HFFc6 (cell line): ENCODE measurements around the gene CD59. TPM values are rescaled to one million over a fixed set of nuclear protein-coding genes. Genes with fewer than 3 reads are reported as not detected.

Source experiments
- DNase-seq: peaks from one replicate; pipeline ENCODE4 v3.0.0-alpha.2; 2018
- H3K27ac Mint-ChIP-seq: 2 replicates; pipeline ENCODE4 v1.8.0; 2020; ENCODE audit warnings: mild to moderate bottlenecking, mixed read lengths
- H3K27me3 Mint-ChIP-seq: 2 replicates; pipeline ENCODE4 v1.8.0; 2021; ENCODE audit warnings: mild to moderate bottlenecking, moderate library complexity, mixed read lengths; ENCODE audit not compliant: insufficient read depth
- H3K36me3 Mint-ChIP-seq: 2 replicates; pipeline ENCODE4 v1.8.0; 2021; ENCODE audit warnings: low read depth, mixed read lengths
- H3K4me1 Mint-ChIP-seq: 2 replicates; pipeline ENCODE4 v1.8.0; 2020; ENCODE audit warnings: low read depth, mixed read lengths
- H3K4me3 Mint-ChIP-seq: 2 replicates; pipeline ENCODE4 v1.8.0; 2020; ENCODE audit warnings: mild to moderate bottlenecking, moderate library complexity, mixed read lengths
- H3K9me3 Mint-ChIP-seq: 2 replicates; pipeline ENCODE4 v1.8.0; 2020; ENCODE audit warnings: mild to moderate bottlenecking, mixed read lengths
- CTCF ChIP-seq: fragments of 200-600 bp; sonication (generic); IDR thresholded peaks from 2 replicates; pipeline ENCODE4 v1.5.0; 2021; ENCODE audit warnings: antibody characterized with exemption, mild to moderate bottlenecking
- total RNA-seq, 6 experiments: library from RNA; stranded (reverse); fragmentation: NEBNext Ultra II Directional; extraction: Animal tissue kit (Norgen Biotek cat#: 25700); gene quantifications; 2 replicates in 1 of 6; 3 replicates in 5 of 6; pipeline ENCODE4 v1.2.3, GENCODE V29; 2021

The CD59 gene
- total RNA-seq, 6 experiments from 2014 or later: 1,095 to 1,408 (median 1,232) TPM

- H3K36me3 Mint-ChIP-seq: peaks cover 21% of the 10 kb centered on the region
Measured at GRCh38 chr11:33656768-33657167, 79.5 kb downstream of the CD59 start.

GRCh38 chr11:33655842-33656600 lies 80.2 kb downstream of the CD59 start:
- no peak for DNase-seq
- no peaks in the 10 kb centered on the region for H3K9me3 Mint-ChIP-seq
- no peak overlapping the region for H3K4me3 Mint-ChIP-seq
- no peak for TF ChIP-seq CTCF
- H3K27ac Mint-ChIP-seq: no peak overlapping the region
- H3K27me3 Mint-ChIP-seq: no peaks in the 10 kb centered on the region
- H3K4me1 Mint-ChIP-seq: peaks cover 13% of the 10 kb centered on the region
- peaks cover 20% of the 10 kb centered on the region for H3K36me3 Mint-ChIP-seq

More at GRCh38 chr11:33656768-33657167, 79.5 kb downstream of the CD59 start:
- no peak for TF ChIP-seq CTCF
- no peak for DNase-seq
- Mint-ChIP-seq H3K27ac (no peak overlapping the region), H3K27me3 (no peaks in the 10 kb centered on the region), H3K9me3 (no peaks in the 10 kb centered on the region), H3K4me3 (no peak overlapping the region), H3K4me1 (peaks cover 13% of the 10 kb centered on the region)

- no peak for DNase-seq
- H3K27ac Mint-ChIP-seq: no peak overlapping the region
- no peaks in the 10 kb centered on the region for H3K9me3 Mint-ChIP-seq
- H3K4me3 Mint-ChIP-seq: no peak overlapping the region
- no peaks in the 10 kb centered on the region for H3K27me3 Mint-ChIP-seq
- TF ChIP-seq CTCF: no peak
- peaks cover 20% of the 10 kb centered on the region for H3K36me3 Mint-ChIP-seq
- H3K4me1 Mint-ChIP-seq: peaks cover 13% of the 10 kb centered on the region
Measured at GRCh38 chr11:33654594-33654993, 81.6 kb downstream of the CD59 start.

Other genes with a start within 250 kb of the CD59 start
- gene C11orf91, start 35.6 kb downstream of the CD59 start, total RNA-seq: under 1 TPM in 4 of 6 experiments, not detected in 2; 0.59 to 0.65 (median 0.60) TPM
- 10 to 100 TPM; 25.3 to 30.0 (median 27.3) TPM for gene FBXO3, start 38.1 kb upstream of the CD59 start, total RNA-seq
- under 1 TPM in 4 of 6 experiments, not detected in 2; 0.11 to 0.30 (median 0.15) TPM for gene LMO2, start 155.7 kb upstream of the CD59 start, total RNA-seq